GM12892 (cell line): ENCODE measurements around the gene C1orf159.

ENCODE experiments used
- POLR2A ChIP-seq: IDR thresholded peaks from 2 replicates; pipeline ENCODE4 v1.6.1; 2011; ENCODE audit warnings: low read depth, low read length, control low read depth
- POLR2AphosphoS5 ChIP-seq: IDR thresholded peaks from 2 replicates; pipeline ENCODE4 v1.6.1; 2011; ENCODE audit warnings: low read depth, low read length, control low read depth

DNA sequence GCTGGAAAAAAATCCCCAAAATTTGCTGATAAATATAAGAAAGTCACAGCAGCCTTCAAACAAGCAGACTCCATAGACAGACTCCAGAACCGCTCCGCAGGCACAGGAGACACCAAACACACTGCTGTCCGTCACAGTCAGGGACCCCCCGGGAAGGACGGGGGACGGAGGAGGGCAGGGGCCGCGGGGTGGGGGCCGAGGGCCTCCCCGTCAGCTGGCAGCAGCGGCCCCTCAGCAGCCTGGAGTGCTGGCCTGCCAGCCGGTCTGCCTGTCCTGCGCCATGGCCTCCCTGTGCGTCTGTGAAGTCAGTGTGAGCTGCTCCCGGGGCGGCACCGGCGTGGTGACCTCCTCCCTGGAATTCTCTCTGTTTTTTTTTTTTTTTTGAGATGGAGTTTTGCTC is 10.1 kb upstream of the C1orf159 start:
- TF ChIP-seq POLR2A, result no peak
- no peak for TF ChIP-seq POLR2AphosphoS5
